IMR-90 (cell line): ENCODE results near the gene PDK1. TPM values are rescaled to one million over a fixed set of nuclear protein-coding genes. Genes with fewer than 3 reads are reported as not detected.

ENCODE experiments used
- ATAC-seq: fragments of 200-7000 bp; cut with Tn5 transposase; 2 replicates; pipeline ENCODE4 v1.9.1; 2020; ENCODE audit warnings: low read depth, mild to moderate bottlenecking, moderate library complexity
- BruUV-seq: library from RNA; stranded (reverse); fragments of 400-500 nt; replicated peaks from 2 replicates; lab custom pipeline; 2021; lab: Mats Ljungman, UMichigan
- CTCF ChIA-PET: fragments of 300-600 bp; formaldehyde crosslinking; extraction: SDS; loops from one replicate; lab custom pipeline; 2021; ENCODE audit warnings: antibody characterized with exemption; lab: Yijun Ruan, JAX
- POLR2A ChIA-PET: fragments of 300-600 bp; sonication (Branson Sonifier 250); formaldehyde crosslinking; loops from one replicate; lab custom pipeline; 2022; ENCODE audit warnings: antibody characterized with exemption; ENCODE audit not compliant: unreplicated experiment; lab: Charles Lee
- DNase-seq: peaks from one replicate; pipeline ENCODE4 v3.0.0; 2013
- H2AFZ ChIP-seq: replicated peaks from 2 replicates; pipeline ENCODE3; 2013; ENCODE audit warnings: low read length, mild to moderate bottlenecking; ENCODE audit not compliant: poor library complexity
- H2AK5ac ChIP-seq: 2 replicates; pipeline ENCODE4 v1.6.1; 2013; ENCODE audit warnings: low read depth, low read length, inconsistent platforms
- H2AK9ac ChIP-seq: replicated peaks from 2 replicates; pipeline ENCODE3; 2013; ENCODE audit warnings: mild to moderate bottlenecking, low read depth, low read length, moderate library complexity; ENCODE audit not compliant: poor library complexity
- H2BK120ac ChIP-seq: 2 replicates; pipeline ENCODE4 v1.6.1; 2013; ENCODE audit warnings: low read depth, low read length, inconsistent platforms
- H2BK15ac ChIP-seq: 3 replicates; pipeline ENCODE4 v1.6.1; 2013; ENCODE audit warnings: low read depth, low read length, inconsistent platforms
- H2BK20ac ChIP-seq: 2 replicates; pipeline ENCODE4 v1.6.1; 2013; ENCODE audit warnings: low read depth, mild to moderate bottlenecking, inconsistent platforms, low read length, moderate library complexity
- H2BK5ac ChIP-seq: 2 replicates; pipeline ENCODE4 v1.6.1; 2013; ENCODE audit warnings: mild to moderate bottlenecking, low read depth, low read length, inconsistent platforms; ENCODE audit not compliant: poor library complexity, severe bottlenecking
- H3K14ac ChIP-seq: replicated peaks from 2 replicates; pipeline ENCODE4 v1.6.1; 2013; ENCODE audit warnings: low read depth, low read length, inconsistent platforms
- H3K18ac ChIP-seq: 2 replicates; pipeline ENCODE4 v1.6.1; 2013; ENCODE audit warnings: low read depth, low read length, control low read depth
- H3K23ac ChIP-seq: 2 replicates; pipeline ENCODE4 v1.6.1; 2013; ENCODE audit warnings: low read depth, low read length, inconsistent platforms
- H3K27ac ChIP-seq: 2 replicates; pipeline ENCODE4 v1.5.1; 2013; ENCODE audit warnings: mild to moderate bottlenecking, control low read depth, low read length; ENCODE audit not compliant: insufficient read depth
- H3K27me3 ChIP-seq: 2 replicates; pipeline ENCODE4 v1.6.1; 2013; ENCODE audit warnings: low read length; ENCODE audit not compliant: control insufficient read depth, insufficient read depth
- H3K36me3 ChIP-seq: 2 replicates; pipeline ENCODE4 v1.6.1; 2013; ENCODE audit warnings: low read length, mixed read lengths; ENCODE audit not compliant: control insufficient read depth, insufficient read depth
- H3K4ac ChIP-seq: 2 replicates; pipeline ENCODE4 v1.6.1; 2013; ENCODE audit warnings: low read depth, low read length, inconsistent platforms
- H3K4me1 ChIP-seq: 2 replicates; pipeline ENCODE4 v1.6.1; 2013; ENCODE audit warnings: low read length, mixed read lengths; ENCODE audit not compliant: control insufficient read depth, insufficient read depth
- H3K4me2 ChIP-seq: 2 replicates; pipeline ENCODE4 v1.6.1; 2013; ENCODE audit warnings: low read depth, mild to moderate bottlenecking, control low read depth, low read length, moderate library complexity
- H3K4me3 ChIP-seq: 2 replicates; pipeline ENCODE4 v1.5.1; 2013; ENCODE audit warnings: low read depth, mild to moderate bottlenecking, control low read depth, low read length, moderate library complexity; ENCODE audit not compliant: insufficient read depth
- H3K56ac ChIP-seq: 2 replicates; pipeline ENCODE4 v1.6.1; 2013; ENCODE audit warnings: low read length, inconsistent platforms; ENCODE audit not compliant: insufficient read depth; ENCODE audit errors: extremely low read depth
- H3K79me1 ChIP-seq, 2 experiments: 2 replicates each; pipeline ENCODE4 v1.6.1; 2013; ENCODE audit warnings: low read length in 2 of 2, inconsistent platforms in 1 of 2, low read depth in 1 of 2
- H3K9ac ChIP-seq: 2 replicates; pipeline ENCODE4 v1.6.1; 2013; ENCODE audit warnings: low read depth, low read length, control low read depth
- H3K9me1 ChIP-seq: 2 replicates; pipeline ENCODE4 v1.6.1; 2013; ENCODE audit warnings: low read length, inconsistent platforms; ENCODE audit not compliant: insufficient read depth
- H3K9me3 ChIP-seq: 2 replicates; pipeline ENCODE4 v1.6.1; 2013; ENCODE audit warnings: low read length; ENCODE audit not compliant: control insufficient read depth, insufficient read depth
- H4K20me1 ChIP-seq: 2 replicates; pipeline ENCODE4 v1.6.1; 2013; ENCODE audit warnings: low read length, inconsistent platforms; ENCODE audit not compliant: insufficient read depth
- H4K5ac ChIP-seq: 2 replicates; pipeline ENCODE4 v1.6.1; 2013; ENCODE audit warnings: mild to moderate bottlenecking, low read depth, low read length, control low read depth
- H4K8ac ChIP-seq, 2 experiments: 2 replicates each; pipeline ENCODE4 v1.6.1; 2013; ENCODE audit warnings: low read depth in 2 of 2, low read length in 2 of 2, control low read depth in 1 of 2, inconsistent platforms in 1 of 2
- H4K91ac ChIP-seq: 2 replicates; pipeline ENCODE4 v1.6.1; 2013; ENCODE audit warnings: low read depth, low read length, inconsistent platforms; ENCODE audit not compliant: insufficient read depth
- BHLHE40 ChIP-seq: fragments of 150-350 bp; IDR thresholded peaks from 2 replicates; pipeline ENCODE4 v1.6.1; 2016; ENCODE audit warnings: mild to moderate bottlenecking, low read depth, low read length
- CEBPB ChIP-seq: IDR thresholded peaks from 2 replicates; pipeline ENCODE4 v1.6.1; 2012; ENCODE audit warnings: low read depth, low read length, improper control_type of control experiment
- CHD1 ChIP-seq: IDR thresholded peaks from 2 replicates; pipeline ENCODE4 v1.6.1; 2012; ENCODE audit warnings: low read depth, low read length, improper control_type of control experiment
- CTCF ChIP-seq: conservative IDR thresholded peaks from 2 replicates; pipeline ENCODE4 v1.5.1; 2012; ENCODE audit warnings: mild to moderate bottlenecking, low read depth, low read length, improper control_type of control experiment
- ELK1 ChIP-seq: fragments of 150-350 bp; IDR thresholded peaks from 2 replicates; pipeline ENCODE4 v1.6.1; 2016; ENCODE audit warnings: low read depth, mild to moderate bottlenecking, low read length, moderate library complexity, borderline replicate concordance
- FOS ChIP-seq: fragments of 150-350 bp; IDR thresholded peaks from 2 replicates; pipeline ENCODE4 v1.6.1; 2016; ENCODE audit warnings: low read depth, low read length
- MAFK ChIP-seq: IDR thresholded peaks from 2 replicates; pipeline ENCODE4 v1.6.1; 2012; ENCODE audit warnings: low read depth, low read length, improper control_type of control experiment
- MAZ ChIP-seq: IDR thresholded peaks from 2 replicates; pipeline ENCODE4 v1.6.1; 2012; ENCODE audit warnings: low read depth, mild to moderate bottlenecking, low read length, improper control_type of control experiment, moderate library complexity, borderline replicate concordance
- MXI1 ChIP-seq: IDR thresholded peaks from 2 replicates; pipeline ENCODE4 v1.6.1; 2012; ENCODE audit warnings: low read depth, mild to moderate bottlenecking, low read length, moderate library complexity, borderline replicate concordance
- NFE2L2 ChIP-seq: fragments of 150-350 bp; IDR thresholded peaks from 2 replicates; pipeline ENCODE4 v1.6.1; 2016; ENCODE audit warnings: low read depth, mild to moderate bottlenecking, low read length
- POLR2A ChIP-seq: IDR thresholded peaks from 2 replicates; pipeline ENCODE4 v1.6.1; 2012; ENCODE audit warnings: mild to moderate bottlenecking, low read depth, low read length
- RAD21 ChIP-seq: IDR thresholded peaks from 2 replicates; pipeline ENCODE4 v1.6.1; 2012; ENCODE audit warnings: low read length, improper control_type of control experiment
- RCOR1 ChIP-seq: IDR thresholded peaks from 2 replicates; pipeline ENCODE4 v1.6.1; 2012; ENCODE audit warnings: mild to moderate bottlenecking, low read length, improper control_type of control experiment; ENCODE audit not compliant: insufficient replicate concordance
- RFX5 ChIP-seq: IDR thresholded peaks from 2 replicates; pipeline ENCODE4 v1.8.0; 2012; ENCODE audit warnings: low read depth, mild to moderate bottlenecking, low read length, moderate library complexity
- SMC3 ChIP-seq: fragments of 150-350 bp; IDR thresholded peaks from 2 replicates; pipeline ENCODE4 v1.6.1; 2016; ENCODE audit warnings: low read depth, mild to moderate bottlenecking, antibody characterized with exemption, low read length, moderate library complexity
- USF2 ChIP-seq: fragments of 150-350 bp; IDR thresholded peaks from 2 replicates; pipeline ENCODE4 v1.6.1; 2017; ENCODE audit warnings: mild to moderate bottlenecking, antibody characterized with exemption, low read length, low read depth
- dilution Hi-C: fragments of 300-500 bp; cut with HindIII; formaldehyde crosslinking; loops from one replicate; pipeline ENCODE4 v1.14.3; 2018; ENCODE audit warnings: low sequenced_read_pairs; ENCODE audit not compliant: unreplicated experiment
- in situ Hi-C: fragments of 300-500 bp; cut with MboI; formaldehyde crosslinking; loops from 3 replicates; pipeline ENCODE4 v1.14.3; 2019; ENCODE audit warnings: low sequenced_read_pairs, inconsistent platforms, mixed read lengths
- intact Hi-C: fragments of 100-400 bp; cut with micrococcal nuclease; formaldehyde crosslinking; loops from 2 replicates; pipeline ENCODE4 v1.10.0; 2022
- polyA plus RNA-seq, 3 experiments: library from polyadenylated mRNA; depleted of rRNA; stranded (reverse); fragments of >200 nt; gene quantifications; 2 replicates each; pipeline ENCODE4 v1.2.3, GENCODE V29; 2012; ENCODE audit warnings: low replicate concordance in 1 of 3
- total RNA-seq: library from RNA; depleted of rRNA; stranded (reverse); fragments of >200 nt; gene quantifications from 2 replicates; pipeline ENCODE4 v1.2.3, GENCODE V29; 2012

Gene PDK1
- total and polyA plus RNA-seq, 2 of the 4 experiments (the other 2 are of a cell fraction) = 38.1 to 85.9 TPM

- Histone ChIP-seq H3K27me3 (no peaks in the 10 kb centered on the region), H3K9ac (no peak overlapping the region), H2BK20ac (no peak overlapping the region), H3K27ac (no peak overlapping the region), H3K9me1 (no peaks in the 10 kb centered on the region), H3K23ac (no peak overlapping the region), H4K91ac (no peak overlapping the region), H2BK15ac (no peak overlapping the region), H3K4me3 (no peak overlapping the region), H3K36me3 (no peaks in the 10 kb centered on the region), H3K56ac (no peak overlapping the region), H4K20me1 (no peaks in the 10 kb centered on the region), H2AFZ (no peak overlapping the region), H3K9me3 (no peaks in the 10 kb centered on the region), H3K4ac (no peak overlapping the region), H3K79me1 (peaks cover 0 to 13% of the 10 kb centered on the region in 2 experiments; a peak in 2 of 4 replicates), H2AK5ac (no peak overlapping the region), H2BK5ac (no peak overlapping the region), H3K14ac (no peak overlapping the region), H2AK9ac (no peak overlapping the region), H4K8ac (no peak overlapping the region), H3K4me1 (no peaks in the 10 kb centered on the region; the same call in 1 of the 2 replicates), H4K5ac (no peak overlapping the region), H2BK120ac (no peak overlapping the region), H3K18ac (no peak overlapping the region), H3K4me2 (no peak overlapping the region)
- DNase-seq (no peak), ATAC-seq (no peak)
- POLR2A ChIA-PET = no interaction called here
- CTCF ChIA-PET = no interaction called here
- intact Hi-C loops = loop anchor here (5.0 kb wide), 1 partner anchor 33 kb away; no protein-coding TSS in a partner anchor
- in situ Hi-C loops = no loop called here
- dilution Hi-C loops = no loop called here
- TF ChIP-seq RFX5 = no peak
- TF ChIP-seq CHD1 = no peak
- TF ChIP-seq RCOR1 = no peak
- no peak for TF ChIP-seq MXI1
- no peak for TF ChIP-seq POLR2A
- TF ChIP-seq MAFK = no peak
- no peak for TF ChIP-seq BHLHE40
- TF ChIP-seq NFE2L2 = no peak
- no peak for TF ChIP-seq FOS
- TF ChIP-seq CEBPB = no peak
- TF ChIP-seq USF2 = no peak
- no peak for TF ChIP-seq RAD21
- TF ChIP-seq ELK1 = no peak
- no peak for TF ChIP-seq MAZ
- TF ChIP-seq CTCF = no peak
- no peak for TF ChIP-seq SMC3
- no TSS peak for BruUV-seq
Measured at GRCh38 chr2:172518995-172519394, 36.9 kb upstream of the PDK1 start.
